ENCODE results near the gene AXIN1.
"Not testable (repeated sequence)": the region's sequence is repeated elsewhere in the genome, so short reads cannot be mapped to it uniquely, and the experiment has no call there.

AXIN1 gene

DNA sequence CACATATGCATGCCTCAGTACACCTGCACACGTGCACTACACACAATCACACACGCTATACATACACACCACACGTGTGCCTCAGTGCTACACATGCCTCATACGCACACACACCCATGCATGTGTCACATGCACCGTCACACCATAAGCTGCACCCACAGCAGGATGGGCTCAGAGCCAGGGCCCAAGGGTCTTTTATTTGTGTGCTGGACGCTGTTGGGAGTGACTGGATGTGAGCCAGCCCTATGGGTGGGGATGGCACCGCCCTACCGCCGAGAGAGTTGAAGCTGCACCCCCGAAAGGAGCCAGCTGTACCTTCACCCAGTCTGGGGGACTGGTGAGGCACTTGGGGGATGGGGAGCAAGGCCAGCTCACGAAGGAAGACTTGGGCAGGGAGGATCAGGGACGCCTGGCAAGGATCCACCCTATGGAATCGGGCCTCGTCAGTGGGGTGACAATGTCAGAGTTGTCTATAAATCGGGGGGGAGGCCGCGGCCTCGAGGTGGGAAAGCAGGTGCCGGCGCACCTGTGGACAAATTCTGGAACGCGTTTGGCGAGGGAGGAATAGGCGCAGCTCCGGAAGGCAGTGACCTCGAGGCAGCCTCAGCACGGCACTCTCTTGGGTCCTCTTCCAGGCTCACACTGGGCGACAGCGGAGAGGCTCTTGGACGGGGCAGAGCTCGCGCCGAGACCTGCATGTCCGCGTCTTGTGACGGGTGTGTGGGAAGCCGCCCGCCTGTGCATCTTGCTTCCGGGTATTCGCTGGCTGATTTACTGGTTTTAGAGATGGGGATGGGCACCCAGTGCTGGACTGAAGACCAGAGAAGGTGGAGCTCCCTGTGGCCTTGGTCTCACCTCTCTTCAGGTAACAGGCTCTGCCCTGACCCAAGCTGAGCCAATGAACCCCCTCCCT is 84.1 kb downstream of the AXIN1 start:
- in situ Hi-C loops (cut with MboI; ENCODE audit: low sequenced_read_pairs), result no loop called here

DNA sequence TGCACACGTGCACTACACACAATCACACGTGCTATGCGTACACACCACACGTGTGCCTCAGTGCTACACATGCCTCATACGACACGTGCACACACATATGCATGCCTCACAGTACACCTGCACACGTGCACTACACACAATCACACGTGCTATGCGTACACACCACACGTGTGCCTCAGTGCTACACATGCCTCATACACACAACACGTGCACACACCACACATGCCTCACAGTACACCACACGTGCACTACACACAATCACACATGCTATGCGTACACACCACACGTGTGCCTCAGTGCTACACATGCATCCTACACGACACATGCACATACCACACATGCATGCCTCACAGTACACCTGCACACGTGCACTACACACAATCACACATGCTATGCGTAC is 85.0 kb downstream of the AXIN1 start:
- in situ Hi-C loops (cut with MboI; ENCODE audit: low sequenced_read_pairs), result not testable (repeated sequence)

DNA sequence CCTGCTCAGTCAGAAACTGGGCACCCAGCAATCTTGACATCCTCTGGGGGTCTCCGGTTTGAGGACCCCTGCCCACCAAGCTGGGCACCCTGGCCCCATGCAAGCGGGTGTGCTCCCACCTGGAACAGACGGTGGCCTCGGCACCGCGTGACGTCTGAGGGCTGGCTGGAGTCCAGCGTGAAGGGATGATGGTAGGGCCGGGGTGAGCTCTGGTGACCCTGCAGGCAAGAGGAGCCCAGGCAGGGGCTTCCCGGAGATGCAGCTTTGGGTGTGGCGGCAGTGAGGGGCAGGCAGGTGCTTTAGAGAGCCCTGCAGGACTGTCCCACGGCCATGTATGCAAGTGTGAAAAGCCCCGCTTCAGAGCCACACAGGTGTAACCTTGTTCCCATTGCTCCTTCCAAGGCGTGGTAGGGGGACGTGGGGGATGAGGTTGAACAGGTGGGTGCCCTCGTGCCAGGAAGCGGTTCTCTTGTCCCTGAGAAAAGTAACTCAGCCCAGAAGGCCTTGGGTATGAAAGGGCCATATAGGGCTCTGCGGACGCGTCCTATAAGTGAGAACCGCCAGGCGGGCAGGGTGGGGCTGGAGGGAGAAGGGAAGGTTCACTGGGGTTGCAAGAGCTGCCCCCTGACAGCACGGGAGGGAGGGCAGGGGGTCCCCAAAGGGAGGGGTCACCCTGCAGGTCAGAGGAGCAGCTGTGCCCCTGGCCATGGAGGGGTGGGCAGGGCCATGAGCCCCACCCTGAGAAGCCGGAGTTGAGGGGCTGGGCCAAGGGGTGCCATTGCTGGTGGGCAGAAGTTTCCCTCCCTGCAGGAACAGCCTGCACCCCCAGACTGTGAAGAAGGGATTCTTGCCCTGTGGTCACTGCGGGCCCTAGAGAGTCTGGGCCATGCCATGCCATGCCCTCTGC is 86.0 kb downstream of the AXIN1 start:
- in situ Hi-C loops (cut with MboI; ENCODE audit: low sequenced_read_pairs), result no loop called here

DNA sequence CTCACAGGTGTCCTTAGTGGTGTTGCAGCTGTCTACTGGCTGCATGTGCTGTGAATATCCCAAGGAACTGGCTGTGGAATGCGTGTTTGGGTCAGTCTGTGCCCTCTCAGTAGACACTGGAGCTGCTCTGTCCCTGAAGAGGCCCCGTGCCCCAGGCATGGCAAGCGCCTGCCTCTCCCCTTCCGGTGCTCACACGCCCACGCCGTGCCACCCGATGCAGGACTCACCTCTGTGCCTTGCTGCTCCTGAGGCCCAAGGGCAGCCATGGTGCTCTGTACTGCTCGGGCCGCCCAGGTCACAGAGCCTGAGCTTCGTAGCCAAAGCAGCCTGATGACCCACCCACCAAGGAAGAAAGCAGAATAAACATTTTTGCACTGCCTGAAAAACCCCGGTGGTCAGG is 86.8 kb downstream of the AXIN1 start:
- in situ Hi-C loops (cut with MboI; ENCODE audit: low sequenced_read_pairs), result no loop called here

DNA sequence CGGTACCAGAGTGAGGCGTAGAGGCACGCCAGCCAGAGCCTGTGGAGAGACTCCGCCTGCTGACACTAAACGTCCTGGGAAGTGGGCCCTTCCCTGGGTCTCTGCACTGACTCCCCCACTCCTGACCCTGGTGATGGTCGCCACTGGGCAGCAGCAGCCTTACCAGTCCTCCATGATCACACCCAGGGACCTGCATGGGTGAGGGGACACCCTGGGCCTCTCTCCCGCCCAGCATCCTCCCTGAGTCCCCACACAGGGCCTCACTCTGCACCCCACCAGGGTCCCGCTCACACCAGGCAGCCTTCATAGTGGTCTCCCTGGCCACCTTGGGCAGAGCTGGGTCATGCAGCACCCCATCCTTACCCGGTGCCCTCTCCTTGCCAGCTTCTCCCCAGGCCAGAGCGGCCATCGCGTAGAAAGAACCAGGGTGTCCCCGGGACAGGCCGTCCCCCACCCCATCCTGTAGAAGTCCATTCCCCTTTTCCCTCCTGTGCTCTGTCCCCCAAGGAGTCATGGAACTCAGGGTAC is 87.5 kb downstream of the AXIN1 start:
- in situ Hi-C loops (cut with MboI; ENCODE audit: low sequenced_read_pairs), result no loop called here

DNA sequence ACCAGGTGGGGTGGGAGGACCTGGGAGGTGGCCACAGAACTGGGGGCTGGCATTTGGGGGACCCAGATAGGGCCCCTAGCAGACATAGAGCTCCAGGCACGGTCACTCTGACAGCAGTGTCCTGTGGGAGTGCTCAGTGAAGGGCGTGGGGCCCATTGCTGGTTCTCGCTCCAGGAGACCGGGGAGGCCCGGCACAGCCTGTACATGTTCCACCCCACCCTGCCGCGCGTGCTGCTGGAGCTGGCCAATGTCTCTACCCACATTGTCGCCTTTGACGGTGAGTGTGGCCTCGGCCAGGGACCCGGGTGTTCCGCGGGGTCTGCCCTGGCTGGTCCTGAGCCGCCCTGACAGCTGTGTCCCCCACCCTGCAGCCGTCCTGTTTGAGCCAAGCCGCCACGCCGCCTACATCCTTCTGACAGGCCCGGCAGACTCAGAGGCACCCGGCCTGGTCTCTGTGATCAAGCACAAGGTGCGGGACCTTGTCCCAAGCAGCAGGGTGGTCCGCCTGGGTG is 88.0 kb downstream of the AXIN1 start:
- in situ Hi-C loops (cut with MboI; ENCODE audit: low sequenced_read_pairs), result no loop called here

DNA sequence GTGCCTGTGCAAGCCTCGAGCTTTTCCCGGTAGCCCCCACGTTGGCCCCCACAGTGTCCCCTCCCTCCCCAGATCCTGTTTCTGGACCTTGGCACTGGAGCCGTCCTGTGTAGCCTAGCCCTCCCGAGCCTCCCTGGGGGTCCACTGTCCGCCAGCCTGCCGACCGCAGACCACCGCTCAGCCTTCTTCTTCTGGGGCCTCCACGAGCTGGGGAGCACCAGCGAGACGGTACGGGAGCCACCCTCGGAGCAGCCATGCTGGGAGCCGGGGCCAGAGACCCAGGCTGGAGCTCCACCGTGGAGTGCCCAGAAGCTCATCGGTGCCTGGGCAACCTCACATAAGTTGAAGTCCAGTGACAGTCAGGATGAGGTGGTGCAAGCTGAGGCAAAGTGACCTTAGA is 88.6 kb downstream of the AXIN1 start:
- in situ Hi-C loops (cut with MboI; ENCODE audit: low sequenced_read_pairs), result no loop called here

DNA sequence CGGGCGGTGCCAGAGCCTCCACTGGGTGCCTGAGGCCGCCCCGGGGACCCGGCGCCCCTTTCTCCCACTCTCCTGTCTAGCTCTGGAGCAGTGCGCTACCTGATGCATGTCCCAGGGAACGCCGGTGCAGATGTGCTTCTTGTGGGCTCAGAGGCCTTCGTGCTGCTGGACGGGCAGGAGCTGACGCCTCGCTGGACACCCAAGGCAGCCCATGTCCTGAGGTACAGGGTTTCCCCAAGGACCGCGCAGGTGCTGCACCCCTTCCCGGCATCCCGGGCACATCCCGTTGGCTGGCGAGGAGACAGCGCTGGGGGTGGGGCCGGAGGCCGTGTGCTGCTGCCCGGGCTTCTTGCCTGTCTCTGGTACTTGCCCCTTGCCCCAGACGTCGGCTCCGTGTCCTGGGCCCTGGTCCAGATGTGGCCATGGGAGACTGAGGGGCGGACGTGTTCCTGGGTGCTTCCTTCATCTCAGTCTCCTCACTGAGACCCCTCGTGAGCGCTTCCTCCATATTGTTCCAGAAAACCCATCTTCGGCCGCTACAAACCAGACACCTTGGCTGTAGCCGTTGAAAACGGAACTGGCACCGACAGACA is 89.2 kb downstream of the AXIN1 start:
- in situ Hi-C loops (cut with MboI; ENCODE audit: low sequenced_read_pairs), result no loop called here

DNA sequence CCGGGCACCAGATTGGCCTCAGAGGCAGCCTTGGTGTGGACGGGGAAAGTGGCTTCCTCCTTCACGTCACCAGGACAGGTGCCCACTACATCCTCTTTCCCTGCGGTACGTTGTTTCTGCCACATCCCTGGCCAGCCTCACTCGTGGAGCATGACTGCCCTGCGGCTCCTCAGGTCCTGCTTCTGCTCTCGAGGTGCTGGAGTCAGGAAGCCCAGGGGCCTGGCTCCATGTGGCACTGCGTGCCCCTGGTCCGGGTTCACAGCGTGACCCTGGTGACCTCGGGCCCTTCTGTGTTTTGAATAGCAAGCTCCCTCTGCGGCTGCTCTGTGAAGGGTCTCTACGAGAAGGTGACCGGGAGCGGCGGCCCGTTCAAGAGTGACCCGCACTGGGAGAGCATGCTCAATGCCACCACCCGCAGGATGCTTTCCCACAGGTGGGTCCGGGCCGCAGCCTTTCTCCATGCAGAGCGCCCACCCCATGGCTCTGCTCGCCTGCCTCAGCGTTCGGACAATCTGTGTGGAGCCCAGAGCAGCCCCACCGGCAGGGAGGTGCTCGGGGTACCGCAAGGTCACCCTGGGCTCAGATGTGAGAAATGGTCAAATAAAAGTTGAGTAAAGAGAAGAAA is 90.3 kb downstream of the AXIN1 start:
- in situ Hi-C loops (cut with MboI; ENCODE audit: low sequenced_read_pairs), result no loop called here

DNA sequence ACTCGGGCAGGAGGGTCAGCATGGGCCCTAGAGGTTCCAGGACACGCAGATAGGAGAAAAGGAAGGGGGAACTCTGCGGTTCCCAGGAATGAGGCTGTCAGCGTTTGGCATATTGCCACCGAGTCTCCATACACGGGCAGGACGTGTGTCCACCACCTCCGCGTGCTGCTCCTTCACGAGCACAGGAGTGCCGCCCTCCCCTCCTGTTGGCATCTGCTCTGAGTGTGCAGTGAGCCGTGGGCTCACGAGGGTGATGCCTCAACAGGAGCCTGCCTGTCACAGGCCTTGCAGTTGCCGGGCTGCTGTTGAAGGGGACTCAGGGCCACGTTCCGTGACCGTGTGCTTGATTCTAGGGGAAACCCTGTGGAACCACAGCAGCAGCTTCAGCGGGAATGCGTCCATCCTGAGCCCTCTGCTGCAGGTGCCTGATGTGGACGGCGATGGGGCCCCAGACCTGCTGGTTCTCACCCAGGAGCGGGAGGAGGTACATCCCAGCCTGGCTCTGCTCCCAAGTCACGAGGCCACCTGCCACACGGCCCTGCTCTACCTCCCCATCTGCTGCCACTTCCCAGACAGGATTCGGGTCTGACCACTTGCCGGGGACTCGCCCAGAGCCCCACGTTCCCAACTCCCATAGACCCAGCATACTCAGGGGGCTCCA is 91.4 kb downstream of the AXIN1 start:
- in situ Hi-C loops (cut with MboI; ENCODE audit: low sequenced_read_pairs), result no loop called here

DNA sequence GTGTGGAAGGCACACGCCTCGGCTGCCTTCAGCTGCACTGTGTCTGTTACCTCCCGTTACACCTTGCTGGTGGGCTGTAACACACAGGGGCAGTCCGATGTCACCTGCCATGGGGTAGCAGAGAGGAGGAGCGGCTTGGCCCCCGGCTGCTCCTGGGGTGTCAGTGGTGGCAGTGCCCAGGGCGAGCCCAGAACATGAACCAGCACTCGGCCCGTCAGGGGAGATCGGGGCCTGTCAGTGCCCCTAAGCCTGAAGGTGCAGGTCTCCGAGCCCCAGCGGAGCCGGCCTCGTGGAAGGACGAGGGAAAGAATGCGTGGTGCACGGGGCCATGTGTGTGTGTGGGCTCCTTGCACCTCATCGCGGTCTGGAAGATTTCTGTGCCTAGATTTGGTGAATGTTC is 92.2 kb downstream of the AXIN1 start:
- in situ Hi-C loops (cut with MboI; ENCODE audit: low sequenced_read_pairs), result no loop called here

DNA sequence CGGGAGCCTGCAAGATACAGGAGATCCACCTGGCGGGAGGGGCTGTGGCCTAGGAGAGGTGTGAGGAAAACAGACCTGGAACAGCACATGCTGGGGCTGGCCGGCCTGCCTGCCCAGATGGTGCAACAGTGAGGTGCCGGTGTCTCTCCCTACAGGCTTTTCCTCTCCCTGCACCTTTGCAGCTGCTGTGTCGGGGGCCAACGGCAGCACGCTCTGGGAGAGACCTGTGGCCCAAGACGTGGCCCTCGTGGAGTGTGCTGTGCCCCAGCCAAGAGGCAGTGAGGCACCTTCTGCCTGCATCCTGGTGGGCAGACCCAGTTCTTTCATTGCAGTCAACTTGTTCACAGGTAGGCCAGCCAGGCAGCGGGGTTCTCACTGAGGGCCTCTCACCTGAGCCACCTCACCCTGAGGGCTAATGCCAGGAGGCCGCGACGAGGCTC is 92.7 kb downstream of the AXIN1 start:
- in situ Hi-C loops (cut with MboI; ENCODE audit: low sequenced_read_pairs), result no loop called here

DNA sequence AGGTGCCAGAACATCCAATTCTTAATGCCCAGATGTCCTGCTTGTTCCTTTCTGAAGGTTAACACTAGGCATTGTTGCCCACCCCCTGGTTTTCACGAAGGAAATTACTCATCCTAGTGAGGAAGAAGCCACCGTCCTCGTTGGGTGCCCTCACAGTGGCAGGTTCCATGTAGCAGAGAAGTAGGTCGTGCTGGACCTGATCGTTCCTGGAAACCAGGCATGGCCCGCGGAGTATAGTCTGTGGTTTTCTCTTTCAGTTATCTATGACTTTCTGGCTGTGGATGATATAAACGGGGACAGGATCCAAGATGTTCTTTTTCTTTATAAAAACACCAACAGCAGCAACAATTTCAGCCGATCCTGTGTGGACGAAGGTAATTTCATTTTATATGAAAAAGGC is 93.3 kb downstream of the AXIN1 start:
- in situ Hi-C loops (cut with MboI; ENCODE audit: low sequenced_read_pairs), result no loop called here

DNA sequence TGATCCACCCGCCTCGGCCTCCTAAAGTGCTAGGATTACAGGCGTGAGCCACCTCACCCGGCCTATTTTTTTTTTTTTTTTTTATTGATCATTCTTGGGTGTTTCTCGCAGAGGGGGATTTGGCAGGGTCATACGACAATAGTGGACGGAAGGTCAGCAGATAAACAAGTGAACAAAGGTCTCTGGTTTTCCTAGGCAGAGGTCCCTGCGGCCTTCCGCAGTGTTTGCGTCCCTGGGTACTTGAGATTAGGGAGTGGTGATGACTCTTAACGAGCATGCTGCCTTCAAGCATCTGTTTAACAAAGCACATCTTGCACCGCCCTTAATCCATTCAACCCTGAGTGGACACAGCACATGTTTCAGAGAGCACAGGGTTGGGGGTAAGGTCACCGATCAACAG is 94.4 kb downstream of the AXIN1 start:
- in situ Hi-C loops (cut with MboI; ENCODE audit: low sequenced_read_pairs), result not testable (repeated sequence)

DNA sequence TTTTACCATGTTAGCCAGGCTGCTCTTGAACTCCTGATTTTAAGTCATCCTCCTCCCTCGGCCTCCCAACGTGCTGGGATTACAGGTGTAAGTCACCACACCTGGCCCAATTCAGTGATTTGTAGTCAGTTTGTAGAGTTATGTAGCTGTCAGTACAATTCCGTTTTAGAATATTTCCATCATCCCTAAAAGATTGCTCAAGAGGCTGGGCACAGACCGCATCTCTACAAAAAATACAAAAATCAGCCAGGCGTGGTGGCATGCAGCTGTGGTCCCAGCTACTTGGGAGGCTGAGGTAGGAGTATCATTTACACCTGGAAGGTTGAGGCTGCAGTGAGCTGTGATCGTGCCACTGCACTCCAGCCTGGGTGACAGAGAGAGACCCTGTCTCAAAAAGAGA is 97.3 kb downstream of the AXIN1 start:
- in situ Hi-C loops (cut with MboI; ENCODE audit: low sequenced_read_pairs), result no loop called here

DNA sequence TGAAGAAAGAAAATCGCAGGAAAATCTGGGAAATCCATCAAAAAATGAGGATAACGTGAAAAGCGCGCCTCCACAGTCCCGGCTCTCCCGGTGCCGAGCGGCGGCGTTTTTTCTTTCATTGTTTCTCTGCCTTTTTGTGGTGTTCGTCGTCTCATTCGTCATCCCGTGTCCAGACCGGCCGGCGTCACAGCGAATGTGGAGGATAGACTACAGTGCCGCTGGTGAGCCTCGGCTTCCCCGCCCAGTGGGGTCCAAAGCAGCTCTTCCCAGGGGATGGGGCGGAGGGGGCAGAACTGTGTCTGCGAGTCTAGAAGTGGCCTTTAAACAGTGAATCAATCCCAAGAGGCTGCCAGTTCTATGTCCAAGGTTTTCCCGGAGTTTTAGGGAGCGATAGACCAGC is 98.1 kb downstream of the AXIN1 start:
- in situ Hi-C loops (cut with MboI; ENCODE audit: low sequenced_read_pairs), result no loop called here

DNA sequence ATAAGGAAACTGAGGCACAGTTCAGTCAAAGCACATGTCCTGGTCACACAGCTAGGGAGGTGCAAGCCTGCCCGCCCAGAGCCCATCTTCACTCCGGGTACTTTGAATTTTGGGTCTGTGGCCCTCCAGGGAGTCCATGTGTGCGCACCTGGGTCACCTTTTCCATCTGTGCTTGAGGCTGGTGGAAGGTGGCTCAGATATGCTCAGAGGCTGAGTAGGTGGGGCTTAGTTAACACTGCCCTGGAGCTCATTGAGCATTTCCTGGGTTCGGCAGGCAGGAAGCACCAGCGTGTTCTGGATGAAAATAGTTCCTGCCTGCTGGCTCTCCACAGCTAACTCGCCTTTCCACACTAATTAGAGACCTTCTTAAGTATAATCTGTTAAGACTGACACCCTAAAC is 98.7 kb downstream of the AXIN1 start:
- in situ Hi-C loops (cut with MboI; ENCODE audit: low sequenced_read_pairs), result no loop called here

DNA sequence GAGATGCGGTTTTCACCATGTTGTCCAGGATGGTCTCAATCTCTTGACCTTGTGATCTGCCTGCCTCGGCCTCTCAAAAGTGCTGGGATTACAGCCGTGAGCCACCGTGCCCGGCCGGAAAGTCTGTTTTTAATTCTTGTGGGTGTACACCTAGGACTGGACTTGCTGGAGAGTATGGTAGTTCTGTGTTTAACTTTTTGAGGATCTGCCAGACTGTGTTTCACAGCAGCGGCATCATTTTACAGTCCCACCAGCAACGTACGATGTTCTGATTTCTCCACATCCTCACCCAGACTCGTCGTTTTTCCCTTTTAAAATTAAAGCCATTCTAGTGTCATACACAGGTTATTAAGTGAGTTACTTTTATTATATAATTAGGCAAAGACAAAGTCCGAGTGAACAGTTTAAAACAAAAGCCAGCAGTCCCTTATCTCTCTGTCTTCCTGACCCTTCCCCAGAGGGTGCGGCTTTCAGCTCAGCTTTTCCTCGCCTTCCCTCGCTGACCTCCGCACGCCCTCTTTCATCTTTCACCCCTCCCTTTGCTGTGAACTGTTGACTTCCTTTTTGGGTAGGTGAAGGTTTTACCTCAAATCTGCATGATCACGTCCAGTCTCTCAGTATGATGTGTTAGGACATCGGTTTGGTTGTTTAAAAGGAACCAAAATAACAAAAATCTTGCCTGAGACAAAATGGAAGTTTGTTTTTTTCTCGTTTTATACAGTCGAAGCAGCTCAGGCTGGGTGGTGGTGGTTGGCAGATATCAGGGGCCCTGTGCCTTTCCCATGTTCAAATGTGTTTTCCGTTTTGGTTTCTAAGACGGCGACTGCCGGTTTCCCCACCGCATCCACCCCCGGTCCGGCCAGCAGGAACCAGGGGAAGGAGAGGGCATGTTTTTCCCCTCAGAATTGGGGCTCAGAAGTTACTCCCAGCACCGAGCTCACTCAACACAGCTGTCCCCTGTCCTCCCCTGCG is 99.9 kb downstream of the AXIN1 start:
- in situ Hi-C loops (cut with MboI; ENCODE audit: low sequenced_read_pairs), result no loop called here

DNA sequence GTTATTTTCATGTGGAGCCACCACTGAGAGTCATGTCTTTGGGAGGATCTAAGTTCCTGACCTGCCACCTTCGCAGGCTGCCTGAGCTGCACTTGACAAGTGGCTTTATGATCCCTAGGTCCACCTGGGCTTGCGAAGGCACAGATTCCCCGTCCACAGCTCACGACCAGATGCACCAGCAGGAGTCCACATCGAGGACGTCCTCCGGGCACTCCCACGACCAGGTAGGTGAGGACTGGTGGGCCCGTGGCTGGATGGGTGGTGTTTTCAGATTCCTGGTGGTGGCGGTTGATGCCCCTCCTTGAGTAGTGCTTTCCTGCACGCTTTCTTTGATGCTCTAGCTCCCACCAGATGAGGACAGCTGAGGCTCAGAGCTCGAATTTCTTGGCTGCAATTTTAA is 103.1 kb downstream of the AXIN1 start:
- in situ Hi-C loops (cut with MboI; ENCODE audit: low sequenced_read_pairs), result no loop called here
